Measurements from ENCODE around the gene NT5DC2. TPM values are rescaled to one million over a fixed set of nuclear protein-coding genes. Genes with fewer than 3 reads are reported as not detected.

The NT5DC2 gene
- total RNA-seq, 4 donors from 2014 or later, result 11.6 to 29.8 (median 20.7) TPM

DNA sequence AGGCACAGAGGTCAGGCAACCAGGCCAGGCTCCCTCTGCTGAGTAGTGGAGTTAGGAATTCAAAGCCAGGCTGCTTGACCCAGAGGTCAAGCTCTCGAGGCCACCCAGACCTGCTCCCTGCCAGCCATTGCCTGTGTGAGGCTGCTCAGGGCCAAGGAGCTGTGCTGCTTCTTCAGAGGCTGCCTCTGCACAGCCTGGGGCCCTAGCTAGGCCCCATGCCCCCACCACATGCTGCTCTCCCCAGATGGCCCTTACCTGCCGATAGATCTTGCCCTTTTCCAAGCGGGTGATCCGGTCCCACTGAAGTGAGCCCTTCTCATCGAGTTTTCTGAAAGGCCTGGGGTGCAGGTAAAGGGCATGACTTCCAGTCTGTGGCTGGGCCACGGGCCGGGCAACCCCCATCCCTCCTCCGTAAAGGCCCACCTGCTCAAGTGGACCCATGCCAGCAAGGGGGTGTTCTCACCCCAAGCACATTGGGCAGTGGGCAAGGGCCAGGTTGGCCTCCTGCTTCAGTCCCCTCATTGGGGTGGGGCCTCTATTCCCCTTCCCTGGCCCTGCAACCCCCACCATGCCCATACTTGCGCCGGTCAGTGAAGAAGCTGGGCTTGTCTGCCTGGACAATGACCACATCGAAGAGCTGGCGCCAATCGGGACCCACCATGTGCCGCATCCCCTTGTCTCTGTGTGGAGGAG is 6.5 kb downstream of the NT5DC2 start:
- TF ChIP-seq, protein P1, sequence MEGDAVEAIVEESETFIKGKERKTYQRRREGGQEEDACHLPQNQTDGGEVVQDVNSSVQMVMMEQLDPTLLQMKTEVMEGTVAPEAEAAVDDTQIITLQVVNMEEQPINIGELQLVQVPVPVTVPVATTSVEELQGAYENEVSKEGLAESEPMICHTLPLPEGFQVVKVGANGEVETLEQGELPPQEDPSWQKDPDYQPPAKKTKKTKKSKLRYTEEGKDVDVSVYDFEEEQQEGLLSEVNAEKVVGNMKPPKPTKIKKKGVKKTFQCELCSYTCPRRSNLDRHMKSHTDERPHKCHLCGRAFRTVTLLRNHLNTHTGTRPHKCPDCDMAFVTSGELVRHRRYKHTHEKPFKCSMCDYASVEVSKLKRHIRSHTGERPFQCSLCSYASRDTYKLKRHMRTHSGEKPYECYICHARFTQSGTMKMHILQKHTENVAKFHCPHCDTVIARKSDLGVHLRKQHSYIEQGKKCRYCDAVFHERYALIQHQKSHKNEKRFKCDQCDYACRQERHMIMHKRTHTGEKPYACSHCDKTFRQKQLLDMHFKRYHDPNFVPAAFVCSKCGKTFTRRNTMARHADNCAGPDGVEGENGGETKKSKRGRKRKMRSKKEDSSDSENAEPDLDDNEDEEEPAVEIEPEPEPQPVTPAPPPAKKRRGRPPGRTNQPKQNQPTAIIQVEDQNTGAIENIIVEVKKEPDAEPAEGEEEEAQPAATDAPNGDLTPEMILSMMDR (IDR thresholded peaks at IDR 0.05; ENCODE audit: low read depth), result no peak

DNA sequence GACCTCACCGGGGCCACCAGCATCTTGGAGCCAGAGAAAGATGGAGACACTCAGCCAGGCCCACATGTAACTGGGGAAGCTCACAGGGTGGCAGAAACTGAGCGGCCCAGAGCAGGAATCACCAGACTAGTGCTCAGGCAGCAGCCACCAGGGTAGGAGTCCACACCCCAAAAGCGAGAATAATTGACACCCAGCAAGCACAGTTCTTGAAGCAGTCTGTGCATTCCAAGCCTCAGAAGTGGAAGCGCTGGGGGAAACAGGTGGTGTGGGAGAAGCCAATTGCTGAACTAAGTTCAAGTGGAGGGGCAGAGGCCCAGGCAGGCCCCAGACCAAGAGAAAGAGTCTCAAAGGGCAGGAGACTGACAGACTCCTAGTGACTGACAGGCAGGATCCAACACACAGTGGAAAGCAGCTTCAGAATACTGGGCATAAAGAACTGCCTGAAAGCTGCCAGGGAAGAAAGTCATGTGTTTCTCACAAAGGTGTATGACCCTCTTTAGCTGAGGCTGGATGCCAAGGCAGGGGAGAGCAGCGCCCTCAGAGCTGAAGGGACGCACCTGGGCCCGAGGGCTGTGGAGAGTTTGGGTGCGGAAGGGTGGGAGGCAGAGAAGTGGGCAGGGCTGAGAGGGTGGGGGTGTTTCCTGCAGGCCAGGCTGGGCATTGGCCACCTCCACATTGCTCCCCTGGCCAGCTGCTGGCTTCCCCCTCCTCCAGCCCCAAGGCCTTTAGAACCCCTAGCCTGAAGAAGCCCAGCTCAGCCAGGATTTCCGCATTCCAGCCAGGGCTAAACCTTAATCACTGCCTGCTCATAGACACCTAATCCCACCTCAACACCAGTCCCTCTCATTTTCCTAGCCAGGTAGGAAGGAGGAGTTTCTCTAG is 7.7 kb downstream of the NT5DC2 start:
- TF ChIP-seq, protein P1 (IDR thresholded peaks at IDR 0.05; ENCODE audit: low read depth), result no peak

DNA sequence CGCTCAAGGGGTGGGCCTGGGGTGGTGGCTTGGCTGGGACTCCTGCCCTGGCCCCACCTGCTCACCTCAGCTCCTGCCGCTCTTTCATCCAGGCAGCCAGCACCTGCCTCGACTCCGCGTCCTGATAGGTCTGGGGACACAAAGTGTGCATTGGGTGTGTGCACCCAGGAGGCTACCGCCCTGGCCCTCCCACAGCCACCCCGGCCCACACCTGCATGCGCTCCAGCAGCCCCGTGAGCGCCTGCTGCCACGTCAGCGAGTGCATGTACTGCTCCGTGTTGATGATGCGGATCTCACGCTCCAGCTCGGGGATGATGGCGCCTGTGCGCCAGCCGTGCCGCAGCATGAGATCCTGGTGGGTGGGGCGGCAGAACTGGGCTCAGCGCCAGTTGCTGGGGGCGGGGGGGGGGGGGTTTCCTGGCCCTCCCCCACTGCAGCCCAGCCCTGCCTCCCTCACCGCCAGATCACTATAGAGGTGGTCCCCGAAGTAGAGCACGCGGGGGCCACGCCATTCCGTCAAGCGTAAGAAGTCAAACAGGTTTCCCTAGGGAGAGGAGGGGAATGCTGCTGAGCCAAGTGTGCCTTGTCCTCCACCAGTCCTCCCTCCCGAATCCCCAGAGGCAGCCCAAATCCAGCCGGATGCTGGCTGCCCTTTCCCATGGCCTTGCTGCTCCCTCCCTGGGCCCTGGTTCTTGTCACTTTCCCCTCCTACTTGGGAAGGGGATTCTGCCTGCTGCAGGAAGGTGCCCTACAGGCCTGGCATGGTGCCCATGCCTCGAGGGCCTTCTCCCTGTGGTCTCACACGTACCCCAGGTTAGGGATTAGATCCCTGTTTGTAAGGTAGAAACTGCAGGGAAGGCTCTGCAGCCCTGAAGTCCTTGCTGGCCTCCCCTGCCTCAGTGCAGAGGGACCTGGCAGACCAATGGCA is 8.6 kb downstream of the NT5DC2 start:
- TF ChIP-seq, protein P1 (IDR thresholded peaks at IDR 0.05; ENCODE audit: low read depth), result no peak

DNA sequence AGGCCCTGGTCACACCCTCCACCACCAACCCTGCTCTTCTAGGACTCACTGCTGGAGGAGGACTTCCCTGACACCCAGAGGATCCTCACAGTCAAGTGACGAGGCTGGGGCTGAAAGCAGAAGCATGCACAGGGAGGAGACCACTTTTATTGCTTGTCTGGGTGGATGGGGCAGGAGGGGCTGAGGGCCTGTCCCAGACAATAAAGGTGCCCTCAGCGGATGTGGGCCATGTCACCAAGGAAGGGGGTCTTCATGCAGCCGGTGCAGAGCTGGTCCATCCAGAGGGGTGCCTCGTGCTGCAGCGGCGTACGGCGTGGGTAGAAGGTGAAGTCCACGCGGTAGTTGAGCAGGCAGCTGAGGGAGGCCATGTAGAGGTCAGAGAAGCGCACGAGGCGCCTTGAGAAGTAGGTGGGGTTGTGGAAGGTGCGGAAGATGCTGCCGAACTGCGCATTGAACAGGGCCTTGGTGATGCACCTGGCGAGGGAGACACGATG is 9.4 kb downstream of the NT5DC2 start:
- TF ChIP-seq, protein P1 (IDR thresholded peaks at IDR 0.05; ENCODE audit: low read depth), result no peak

DNA sequence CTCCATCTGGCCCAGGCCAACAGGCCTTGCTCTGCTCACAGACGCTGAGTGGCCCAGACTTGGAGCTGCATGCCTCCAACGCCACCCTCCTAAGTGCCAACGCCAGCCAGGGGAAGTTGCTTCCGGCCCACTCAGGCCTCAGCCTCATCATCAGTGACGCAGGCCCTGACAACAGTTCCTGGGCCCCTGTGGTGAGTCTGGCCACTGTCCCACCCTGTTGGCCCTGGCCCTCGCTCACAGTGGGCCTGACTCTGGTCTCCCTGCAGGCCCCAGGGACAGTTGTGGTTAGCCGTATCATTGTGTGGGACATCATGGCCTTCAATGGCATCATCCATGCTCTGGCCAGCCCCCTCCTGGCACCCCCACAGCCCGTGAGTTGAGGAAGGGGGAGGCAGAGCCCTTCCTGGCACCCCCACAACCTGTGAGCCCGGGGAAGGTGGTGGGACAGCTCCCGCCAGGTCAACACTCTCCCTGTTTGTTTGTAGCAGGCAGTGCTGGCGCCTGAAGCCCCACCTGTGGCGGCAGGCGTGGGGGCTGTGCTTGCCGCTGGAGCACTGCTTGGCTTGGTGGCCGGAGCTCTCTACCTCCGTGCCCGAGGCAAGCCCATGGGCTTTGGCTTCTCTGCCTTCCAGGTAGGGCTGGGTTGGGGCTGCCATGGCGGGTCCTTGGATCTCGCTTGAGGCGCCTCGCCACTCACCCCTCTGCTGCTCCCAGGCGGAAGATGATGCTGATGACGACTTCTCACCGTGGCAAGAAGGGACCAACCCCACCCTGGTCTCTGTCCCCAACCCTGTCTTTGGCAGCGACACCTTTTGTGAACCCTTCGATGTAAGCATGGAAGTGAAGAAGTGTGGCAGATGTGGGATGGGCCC is 10.0 kb downstream of the NT5DC2 start:
- TF ChIP-seq, protein P1 (IDR thresholded peaks at IDR 0.05; ENCODE audit: low read depth), result no peak

DNA sequence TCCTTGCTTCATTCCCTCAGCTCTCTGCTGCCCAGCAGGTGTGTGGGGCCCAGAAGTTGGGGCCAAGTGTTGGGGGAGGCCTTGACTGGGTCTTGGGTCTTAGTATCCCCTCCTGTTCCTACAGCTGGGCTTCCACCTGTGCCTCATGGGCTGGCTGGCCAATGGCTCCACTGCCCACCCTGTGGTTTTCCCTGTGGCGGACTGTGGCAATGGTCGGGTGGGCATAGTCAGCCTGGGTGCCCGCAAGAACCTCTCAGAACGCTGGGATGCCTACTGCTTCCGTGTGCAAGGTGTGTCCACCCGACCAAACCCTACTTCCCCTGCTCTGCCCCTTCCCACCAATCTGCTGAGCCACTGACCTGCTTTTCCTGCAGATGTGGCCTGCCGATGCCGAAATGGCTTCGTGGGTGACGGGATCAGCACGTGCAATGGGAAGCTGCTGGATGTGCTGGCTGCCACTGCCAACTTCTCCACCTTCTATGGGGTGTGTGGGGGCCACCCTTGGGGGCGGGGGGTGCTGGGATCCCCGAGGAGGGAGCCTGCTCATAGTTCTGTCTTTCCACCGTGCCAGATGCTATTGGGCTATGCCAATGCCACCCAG is 10.9 kb downstream of the NT5DC2 start:
- TF ChIP-seq, protein P1 (IDR thresholded peaks at IDR 0.05; ENCODE audit: low read depth), result no peak
